Measurements from ENCODE around the gene ZNF408.
"Not testable (repeated sequence)": the region's sequence is repeated elsewhere in the genome, so short reads cannot be mapped to it uniquely, and the experiment has no call there.

- TF ChIP-seq EZH2phosphoT487 (IDR thresholded peaks at IDR 0.05; ENCODE audit: borderline replicate concordance, low read depth, low read length); CTCF (conservative IDR thresholded peaks at IDR 0.05; ENCODE audit: low read length): not testable (repeated sequence)
Observed at GRCh38 chr11:46709351-46709750, 8.5 kb downstream of the ZNF408 start.

Data from OCI-LY7 (cell line).